Cardiac muscle cell (in vitro differentiated cells and primary cell): Measurements from ENCODE around the gene TMEM247. TPM values are rescaled to one million over a fixed set of nuclear protein-coding genes. Genes with fewer than 3 reads are reported as not detected.

Experiments used
- DNase-seq, 2 donors: peaks; one replicate each; pipeline versions ENCODE4 v3.0.0 to v3.0.0-alpha.2; 2010 to 2017; ENCODE audit warnings: low read depth in 1 of 2, low spot score in 1 of 2
- H3K27ac ChIP-seq: fragments of 200-600 bp; sonication (generic); 2 replicates; pipeline ENCODE4 v1.5.1; 2016
- H3K27me3 ChIP-seq: fragments of 200-600 bp; sonication (generic); 2 replicates; pipeline ENCODE4 v1.6.0; 2016; ENCODE audit warnings: control low read depth
- H3K36me3 ChIP-seq: fragments of 200-600 bp; sonication (generic); 2 replicates; pipeline ENCODE4 v1.5.1; 2016; ENCODE audit warnings: control low read depth
- H3K4me1 ChIP-seq: fragments of 200-600 bp; sonication (generic); 2 replicates; pipeline ENCODE4 v1.8.1; 2017; ENCODE audit warnings: low read depth, mild to moderate bottlenecking, mixed run types
- H3K4me3 ChIP-seq: fragments of 200-600 bp; sonication (generic); 2 replicates; pipeline ENCODE4 v1.5.1; 2016; ENCODE audit warnings: mild to moderate bottlenecking
- H3K9me3 ChIP-seq: fragments of 200-600 bp; sonication (generic); 2 replicates; pipeline ENCODE4 v1.5.1; 2017; ENCODE audit warnings: low read depth, mild to moderate bottlenecking, control low read depth
- CTCF ChIP-seq: IDR thresholded peaks from 2 replicates; pipeline ENCODE4 v1.5.1; 2012; ENCODE audit warnings: low read depth, mild to moderate bottlenecking, low read length
- polyA plus RNA-seq: library from polyadenylated mRNA; unstranded; fragments of >200 nt; fragmentation: Nextera tagmentation; extraction: Ambion mirVana; gene quantifications from 2 replicates; pipeline ENCODE4 v1.2.1, GENCODE V29; 2016
- total RNA-seq: library from RNA; depleted of rRNA; stranded (reverse); fragments of >200 nt; gene quantifications from 2 replicates; pipeline ENCODE4 v1.2.3, GENCODE V29; 2016

Gene TMEM247
- total and polyA plus RNA-seq, 2 experiments from 2014 or later = not detected

- Histone ChIP-seq H3K36me3 (no peaks in the 10 kb centered on the region), H3K4me1 (no peaks in the 10 kb centered on the region), H3K9me3 (no peaks in the 10 kb centered on the region), H3K4me3 (no peak overlapping the region), H3K27ac (no peak overlapping the region), H3K27me3 (no peaks in the 10 kb centered on the region)
- TF ChIP-seq CTCF = no peak
- DNase-seq = peak in 1 of 2 donors; percentile 11
Observed at GRCh38 chr2:46462936-46463335, 16.4 kb upstream of the TMEM247 start.

DNA sequence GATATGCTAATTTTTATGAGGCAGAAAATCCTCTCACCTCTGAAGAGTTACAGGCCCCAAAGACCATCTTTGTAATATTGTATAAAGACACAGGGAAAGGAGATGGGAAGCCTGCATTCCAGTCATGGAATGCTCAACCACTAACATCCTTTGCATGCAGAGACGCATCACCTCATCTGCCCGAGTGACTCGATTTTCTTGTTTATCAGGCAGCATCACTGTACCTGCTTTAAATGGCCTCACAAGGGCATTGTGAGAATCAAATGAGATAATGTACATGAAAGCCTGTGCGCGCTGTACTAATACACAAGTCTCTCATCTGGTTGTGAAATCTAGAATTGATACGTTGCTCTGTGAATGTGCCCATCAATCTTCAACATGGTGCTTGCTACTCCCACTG, 10.2 kb upstream of the TMEM247 start:
- H3K27me3 ChIP-seq = no peaks in the 10 kb centered on the region
- H3K9me3 ChIP-seq = no peaks in the 10 kb centered on the region
- H3K36me3 ChIP-seq = no peaks in the 10 kb centered on the region
- no peak for DNase-seq
- no peak for TF ChIP-seq CTCF
- H3K4me1 ChIP-seq = no peaks in the 10 kb centered on the region
- no peak overlapping the region for H3K27ac ChIP-seq
- H3K4me3 ChIP-seq = no peak overlapping the region

DNA sequence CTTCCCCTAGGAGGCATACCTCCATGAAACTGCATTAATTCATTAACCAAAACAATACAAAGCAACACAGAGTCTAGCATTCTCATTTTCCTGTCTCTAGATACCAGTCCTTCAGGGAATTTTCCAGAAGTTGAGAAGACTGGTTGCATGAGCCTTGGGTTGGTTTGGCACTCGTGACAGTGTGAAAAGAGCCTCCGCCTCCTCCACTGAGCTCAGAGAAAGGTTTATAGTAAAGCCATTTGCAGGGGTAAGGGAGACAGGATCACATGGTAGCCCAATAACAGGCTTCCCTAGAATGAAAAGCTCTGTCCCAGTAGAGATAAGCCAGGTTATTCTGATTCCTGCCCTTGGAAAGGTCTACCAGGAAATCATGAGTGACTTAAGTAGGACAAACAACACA, 9.7 kb upstream of the TMEM247 start:
- H3K4me1 ChIP-seq = no peaks in the 10 kb centered on the region
- no peak overlapping the region for H3K27ac ChIP-seq
- no peaks in the 10 kb centered on the region for H3K27me3 ChIP-seq
- DNase-seq = no peak
- no peaks in the 10 kb centered on the region for H3K36me3 ChIP-seq
- no peaks in the 10 kb centered on the region for H3K9me3 ChIP-seq
- no peak for TF ChIP-seq CTCF
- H3K4me3 ChIP-seq = no peak overlapping the region

- no peak for TF ChIP-seq CTCF
- no peak for DNase-seq
- Histone ChIP-seq H3K4me1 (no peaks in the 10 kb centered on the region), H3K9me3 (no peaks in the 10 kb centered on the region), H3K4me3 (no peak overlapping the region), H3K36me3 (no peaks in the 10 kb centered on the region), H3K27me3 (no peaks in the 10 kb centered on the region), H3K27ac (no peak overlapping the region)
Observed at GRCh38 chr2:46470114-46470628, 9.2 kb upstream of the TMEM247 start.

GRCh38 chr2:46471019-46471583, 8.3 kb upstream of the TMEM247 start:
- H3K27me3 ChIP-seq = no peaks in the 10 kb centered on the region
- H3K27ac ChIP-seq = no peak overlapping the region
- DNase-seq = no peak
- TF ChIP-seq CTCF = no peak
- no peaks in the 10 kb centered on the region for H3K9me3 ChIP-seq
- no peaks in the 10 kb centered on the region for H3K36me3 ChIP-seq
- no peak overlapping the region for H3K4me3 ChIP-seq
- no peaks in the 10 kb centered on the region for H3K4me1 ChIP-seq
